K562 (cell line): Measurements from ENCODE around the gene ELF1. TPM values are rescaled to one million over a fixed set of nuclear protein-coding genes. Genes with fewer than 3 reads are reported as not detected.

Experiments used
- ATF7 ChIP-seq: fragments of 450-650 bp; IDR thresholded peaks from 2 replicates; pipeline ENCODE4 v1.7.1; 2014; ENCODE audit warnings: mild to moderate bottlenecking, moderate library complexity
- CBX2 ChIP-seq: fragments of 200-600 bp; sonication (generic); IDR thresholded peaks from one replicate; pipeline ENCODE4 v1.6.1; 2012; ENCODE audit warnings: mild to moderate bottlenecking, low read length, inconsistent platforms; ENCODE audit not compliant: insufficient read depth, poor library complexity, severe bottlenecking
- CEBPB ChIP-seq: fragments of 450-650 bp; IDR thresholded peaks from 2 replicates; pipeline ENCODE4 v1.6.1; 2016; ENCODE audit warnings: missing genetic modification characterization, missing compliant biosample characterization
- EGR1 ChIP-seq: fragments of 450-650 bp; conservative IDR thresholded peaks from 2 replicates; pipeline ENCODE4 v1.6.1; 2017; ENCODE audit warnings: mild to moderate bottlenecking
- HDAC2 ChIP-seq: fragments of 450-650 bp; IDR thresholded peaks from 2 replicates; pipeline ENCODE4 v1.6.1; 2016; ENCODE audit warnings: mild to moderate bottlenecking
- MTA1 ChIP-seq: fragments of 450-650 bp; IDR thresholded peaks from 2 replicates; pipeline ENCODE4 v1.6.1; 2017; ENCODE audit warnings: borderline replicate concordance
- NR2C2 ChIP-seq, 2 experiments: fragments of 200-800 bp in 1 of 2; sonication (Bioruptor generic) in 1 of 2; sonication (generic) in 1 of 2; formaldehyde crosslinking in 1 of 2; IDR thresholded peaks; 2 replicates each; pipeline versions ENCODE4 v1.6.1 to v1.8.0; 2016 to 2022; ENCODE audit warnings: mild to moderate bottlenecking in 1 of 2, missing compliant biosample characterization in 1 of 2, missing genetic modification characterization in 1 of 2, missing genetic modification reagents in 1 of 2
- PHF8 ChIP-seq: fragments of 200-600 bp; sonication (generic); IDR thresholded peaks from 2 replicates; pipeline ENCODE4 v1.6.1; 2012; ENCODE audit warnings: mixed run types, mild to moderate bottlenecking, inconsistent platforms, low read length, moderate library complexity, borderline replicate concordance
- SAFB ChIP-seq: fragments of 200-400 bp; formaldehyde crosslinking; IDR thresholded peaks from 2 replicates; pipeline ENCODE4 v1.6.1; 2017; ENCODE audit warnings: low read depth, low read length, borderline replicate concordance
- VEZF1 ChIP-seq: fragments of 200-800 bp; sonication (Bioruptor generic); IDR thresholded peaks from 2 replicates; pipeline ENCODE4 v1.6.1; 2017; ENCODE audit warnings: missing genetic modification characterization, missing compliant biosample characterization
- XRCC5 ChIP-seq: fragments of 200-400 bp; formaldehyde crosslinking; IDR thresholded peaks from 2 replicates; pipeline ENCODE4 v1.6.1; 2017; ENCODE audit warnings: low read depth, mild to moderate bottlenecking, low read length
- ZBTB40 ChIP-seq, 2 experiments: fragments of 450-650 bp in 1 of 2; sonication (generic) in 1 of 2; formaldehyde crosslinking in 1 of 2; IDR thresholded peaks; 2 replicates each; pipeline versions ENCODE4 v1.7.1 to v1.9.0; 2016 to 2022; ENCODE audit warnings: inconsistent platforms in 1 of 2, mild to moderate bottlenecking in 1 of 2, missing genetic modification reagents in 1 of 2
- ZBTB7A ChIP-seq: IDR thresholded peaks from 2 replicates; pipeline ENCODE4 v1.6.1; 2011; ENCODE audit warnings: low read depth, mild to moderate bottlenecking, low read length, moderate library complexity, borderline replicate concordance; ENCODE audit not compliant: control insufficient read depth
- ZNF384 ChIP-seq: IDR thresholded peaks from 2 replicates; pipeline ENCODE4 v1.6.1; 2012; ENCODE audit warnings: low read depth, low read length, improper control_type of control experiment
- ZNF511 ChIP-seq: sonication (generic); formaldehyde crosslinking; IDR thresholded peaks from 2 replicates; pipeline ENCODE4 v1.8.0; 2022; ENCODE audit warnings: mild to moderate bottlenecking, missing genetic modification reagents
- polyA plus RNA-seq, 8 experiments: library from polyadenylated mRNA; depleted of rRNA in 4 of 8; stranded (reverse) in 5 of 8; unstranded in 3 of 8; fragments of >200 nt; fragmentation: Nextera tagmentation in 2 of 8; fragmentation: Illumina TruSeq in 1 of 8; extraction: Ambion mirVana in 2 of 8; extraction: Trizol in 1 of 8; gene quantifications; 2 replicates each; pipeline versions ENCODE4 v1.2.1 to v1.2.3, GENCODE V29; 2011 to 2014; ENCODE audit warnings: inconsistent platforms in 1 of 8, missing spikeins in 1 of 8
- total RNA-seq, 7 experiments: library from RNA; depleted of rRNA in 6 of 7; stranded (reverse); fragments of >200 nt in 6 of 7; fragmentation: Illumina TruSeq in 2 of 7; extraction: Trizol in 2 of 7; gene quantifications; 2 replicates each; pipeline versions ENCODE4 v1.2.1 to v1.2.3, GENCODE V29; 2011 to 2021; ENCODE audit warnings: low replicate concordance in 1 of 7

The ELF1 gene
- total and polyA plus RNA-seq, 9 of the 15 experiments (the other 6 are each of a cell fraction or from before 2014, with no cell fraction given): 24.7 to 54.4 (median 33.4) TPM

- TF ChIP-seq ZBTB40 (IDR thresholded peaks at IDR 0.05) (peak; percentile 53), ZBTB40 (CRISPR knock-in tag; IDR thresholded peaks at IDR 0.05) (no peak), ZNF511 (CRISPR knock-in tag) (no peak), VEZF1 (CRISPR knock-in tag) (peak; percentile 32), EGR1 (peak; percentile 34; the same call in 1 of the 2 replicates), HDAC2 (no peak), MTA1 (no peak), ATF7 (0 out of 2 replicates have a peak, but pooled peaks have one; percentile 4), PHF8 (no peak), NR2C2 (CRISPR knock-in tag; IDR thresholded peaks at IDR 0.05) (no peak), NR2C2 (tag; IDR thresholded peaks at IDR 0.05) (peak; percentile 7; the same call in 1 of the 2 replicates), ZBTB7A (peak; percentile 61), CBX2 (no peak), SAFB (no peak), XRCC5 (0 out of 2 replicates have a peak, but pooled peaks have one; percentile 11), ZNF384 (peak; percentile 97), CEBPB (tag) (peak; percentile 98)
These were observed 43.1 kb upstream of the ELF1 start (continued) for GRCh38 chr13:41061914-41062837.
